Bronchus fibroblast of lung (primary cell): ENCODE measurements around the gene ITGA4. TPM values are rescaled to one million over a fixed set of nuclear protein-coding genes. Genes with fewer than 3 reads are reported as not detected.

Experiments
- total RNA-seq: library from RNA; depleted of rRNA; stranded (reverse); fragments of >200 nt; gene quantifications from 2 replicates; pipeline ENCODE4 v1.2.3, GENCODE V29; 2015

The ITGA4 gene
- 31.1 and 36.1 TPM in 2 replicates for total RNA-seq

DNA sequence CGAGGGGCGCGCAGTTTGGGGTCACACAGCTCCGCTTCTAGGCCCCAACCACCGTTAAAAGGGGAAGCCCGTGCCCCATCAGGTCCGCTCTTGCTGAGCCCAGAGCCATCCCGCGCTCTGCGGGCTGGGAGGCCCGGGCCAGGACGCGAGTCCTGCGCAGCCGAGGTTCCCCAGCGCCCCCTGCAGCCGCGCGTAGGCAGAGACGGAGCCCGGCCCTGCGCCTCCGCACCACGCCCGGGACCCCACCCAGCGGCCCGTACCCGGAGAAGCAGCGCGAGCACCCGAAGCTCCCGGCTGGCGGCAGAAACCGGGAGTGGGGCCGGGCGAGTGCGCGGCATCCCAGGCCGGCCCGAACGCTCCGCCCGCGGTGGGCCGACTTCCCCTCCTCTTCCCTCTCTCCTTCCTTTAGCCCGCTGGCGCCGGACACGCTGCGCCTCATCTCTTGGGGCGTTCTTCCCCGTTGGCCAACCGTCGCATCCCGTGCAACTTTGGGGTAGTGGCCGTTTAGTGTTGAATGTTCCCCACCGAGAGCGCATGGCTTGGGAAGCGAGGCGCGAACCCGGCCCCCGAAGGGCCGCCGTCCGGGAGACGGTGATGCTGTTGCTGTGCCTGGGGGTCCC, at the start of gene ITGA4:
TSS of gene ITGA4 (plus strand) at position 266 of the 620 bp plus-strand sequence. CDS start at position 535, 269 bp downstream.

Other genes starting within 250 kb of the ITGA4 start
- gene CERKL, start 199.7 kb downstream of the ITGA4 start, total RNA-seq, result 0.15 TPM in 1 of 2 replicates, not detected in the other
- not detected in 2 replicates for gene NEUROD1, start 223.1 kb downstream of the ITGA4 start, total RNA-seq